ENCODE data around the gene GMPPB.

DNA sequence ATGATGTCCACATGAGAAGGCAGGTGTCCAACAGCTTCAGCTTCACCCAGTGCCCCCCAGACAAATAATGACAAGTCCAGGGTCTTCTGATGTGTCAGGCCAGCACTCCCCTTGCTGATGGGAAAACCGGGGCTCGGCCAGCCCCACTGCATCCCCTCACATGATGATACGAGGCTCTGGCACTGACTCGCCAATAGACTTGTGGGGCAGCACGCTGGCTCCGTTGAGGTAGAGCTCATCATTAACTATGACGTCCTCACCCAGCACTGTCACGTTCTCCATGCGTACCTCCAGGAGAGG is 2.2 kb downstream of the GMPPB start:
- TF ChIP-seq ZNF274 (IDR thresholded peaks at IDR 0.05; ENCODE audit: low read depth, low read length) (no peak), YY1 (IDR thresholded peaks at IDR 0.05; ENCODE audit: insufficient read depth, insufficient read length) (no peak)
